Ramos (cell line): ENCODE measurements around the gene CCDC15.

Source experiments
- in situ Hi-C: fragments of 300-500 bp; cut with MboI; formaldehyde crosslinking; loops from one replicate; pipeline ENCODE4 v1.14.3; 2022; ENCODE audit warnings: low sequenced_read_pairs; ENCODE audit not compliant: unreplicated experiment

The CCDC15 gene

GRCh38 chr11:125061281-125061680 lies 107.3 kb downstream of the CCDC15 start:
- in situ Hi-C loops = no loop called here

GRCh38 chr11:125062218-125062930 lies 108.4 kb downstream of the CCDC15 start:
- in situ Hi-C loops = no loop called here

GRCh38 chr11:125062931-125063428 lies 109.0 kb downstream of the CCDC15 start, which contains the start of gene SLC37A2:
SLC37A2 (plus strand) TSS chr11:125063305; CDS start chr11:125063368, 63 bp downstream.
- in situ Hi-C loops = no loop called here

- in situ Hi-C loops = no loop called here
These were observed 109.5 kb downstream of the CCDC15 start for GRCh38 chr11:125063429-125064043.

GRCh38 chr11:125064070-125064469 lies 110.1 kb downstream of the CCDC15 start:
- in situ Hi-C loops = no loop called here

- in situ Hi-C loops = no loop called here
These were observed 114.4 kb downstream of the CCDC15 start for GRCh38 chr11:125068368-125068767.

GRCh38 chr11:125069008-125069407 lies 115.0 kb downstream of the CCDC15 start:
- in situ Hi-C loops = no loop called here

GRCh38 chr11:125069796-125070195 lies 115.8 kb downstream of the CCDC15 start:
- in situ Hi-C loops = no loop called here

- in situ Hi-C loops = no loop called here
These were observed 116.8 kb downstream of the CCDC15 start for GRCh38 chr11:125070699-125071254.

GRCh38 chr11:125071435-125071834 lies 117.4 kb downstream of the CCDC15 start:
- in situ Hi-C loops = no loop called here

GRCh38 chr11:125071846-125072217 lies 117.8 kb downstream of the CCDC15 start:
- in situ Hi-C loops = no loop called here

- in situ Hi-C loops = no loop called here
These were observed 118.4 kb downstream of the CCDC15 start for GRCh38 chr11:125072218-125072960.

- in situ Hi-C loops = no loop called here
These were observed 119.1 kb downstream of the CCDC15 start for GRCh38 chr11:125072961-125073590.

- in situ Hi-C loops = no loop called here
These were observed 119.8 kb downstream of the CCDC15 start for GRCh38 chr11:125073616-125074483.

GRCh38 chr11:125074511-125075241 lies 120.7 kb downstream of the CCDC15 start:
- in situ Hi-C loops = no loop called here

GRCh38 chr11:125075242-125075625 lies 121.2 kb downstream of the CCDC15 start:
- in situ Hi-C loops = no loop called here

- in situ Hi-C loops = no loop called here
These were observed 121.9 kb downstream of the CCDC15 start for GRCh38 chr11:125075900-125076317.

GRCh38 chr11:125076378-125076945 lies 122.5 kb downstream of the CCDC15 start:
- in situ Hi-C loops = no loop called here
